Endothelial cell of umbilical vein (primary cell): ENCODE data around the gene LCE3D. TPM values are rescaled to one million over a fixed set of nuclear protein-coding genes. Genes with fewer than 3 reads are reported as not detected.

Experiments used
- BruUV-seq: library from RNA; stranded (reverse); fragments of 400-500 nt; replicated peaks from 2 replicates; lab custom pipeline; 2021; lab: Mats Ljungman, UMichigan
- CTCF ChIA-PET: fragments of 300-600, 350-600 bp; sonication (Branson Sonifier 250); formaldehyde crosslinking; loops from one replicate; lab custom pipeline; 2021; ENCODE audit warnings: antibody characterized with exemption, inconsistent platforms; lab: Charles Lee
- POLR2A ChIA-PET: fragments of 300-600, 350-600 bp; sonication (Branson Sonifier 250); formaldehyde crosslinking; loops from one replicate; lab custom pipeline; 2021; ENCODE audit warnings: antibody characterized with exemption, inconsistent platforms; lab: Charles Lee
- DNase-seq: peaks from one replicate; pipeline ENCODE4 v3.0.0-alpha.2; 2011; ENCODE audit warnings: low read depth, low spot score
- FAIRE-seq: peaks from 2 replicates; lab custom pipeline; 2011; peaks lifted over from hg19 to GRCh38; lab: Jason Lieb, UNC
- H2AFZ ChIP-seq: 2 replicates; pipeline ENCODE4 v1.6.0; 2012; ENCODE audit warnings: low read depth, low read length, control low read depth, inconsistent platforms
- H3K27ac ChIP-seq: 2 replicates; pipeline ENCODE4 v1.5.1; 2011; ENCODE audit warnings: low read depth, mild to moderate bottlenecking, control low read depth, low read length, moderate library complexity; ENCODE audit not compliant: insufficient read depth
- H3K27me3 ChIP-seq, 2 experiments: 2 replicates each; pipeline versions ENCODE4 v1.6.0 to v1.6.1; 2011; ENCODE audit warnings: low read length in 2 of 2, mixed read lengths in 1 of 2; ENCODE audit not compliant: control insufficient read depth in 2 of 2, insufficient read depth in 2 of 2
- H3K36me3 ChIP-seq, 2 experiments: 2 replicates in 1 of 2; 3 replicates in 1 of 2; pipeline ENCODE4 v1.5.1; 2011; ENCODE audit warnings: low read length in 2 of 2, mild to moderate bottlenecking in 1 of 2, moderate library complexity in 1 of 2; ENCODE audit not compliant: control insufficient read depth in 2 of 2, insufficient read depth in 2 of 2; ENCODE audit errors: extremely low read depth in 1 of 2
- H3K4me1 ChIP-seq: 3 replicates; pipeline ENCODE4 v1.5.1; 2011; ENCODE audit warnings: mild to moderate bottlenecking, low read length; ENCODE audit not compliant: control insufficient read depth, insufficient read depth; ENCODE audit errors: extremely low read depth
- H3K4me2 ChIP-seq: 2 replicates; pipeline ENCODE4 v1.6.1; 2011; ENCODE audit warnings: low read length, control low read depth, mixed read lengths; ENCODE audit not compliant: insufficient read depth
- H3K4me3 ChIP-seq, 3 experiments: fragments of 200-600 bp in 1 of 3; sonication (generic), shearing (Covaris generic) in 1 of 3; replicated peaks in 1 of 3; 2 replicates each; pipeline ENCODE4 v1.5.1; 2011 to 2016; ENCODE audit warnings: control low read depth in 3 of 3, low read length in 3 of 3, mild to moderate bottlenecking in 2 of 3, inconsistent platforms in 1 of 3, low read depth in 1 of 3, moderate library complexity in 1 of 3; ENCODE audit not compliant: insufficient read depth in 1 of 3
- H3K79me2 ChIP-seq: 2 replicates; pipeline ENCODE4 v1.6.0; 2012; ENCODE audit warnings: low read length, inconsistent platforms; ENCODE audit not compliant: control insufficient read depth, insufficient read depth
- H3K9ac ChIP-seq: replicated peaks from 2 replicates; pipeline ENCODE3; 2011; ENCODE audit warnings: low read length, control low read depth; ENCODE audit not compliant: insufficient read depth; ENCODE audit errors: extremely low read depth
- H3K9me1 ChIP-seq: replicated peaks from 3 replicates; pipeline ENCODE4 v1.6.0; 2011; ENCODE audit warnings: mild to moderate bottlenecking, low read length; ENCODE audit not compliant: control insufficient read depth, insufficient read depth; ENCODE audit errors: extremely low read depth
- H3K9me3 ChIP-seq: replicated peaks from 2 replicates; pipeline ENCODE4 v1.5.1; 2012; ENCODE audit warnings: low read length, inconsistent platforms; ENCODE audit not compliant: control insufficient read depth, insufficient read depth
- H4K20me1 ChIP-seq: replicated peaks from 2 replicates; pipeline ENCODE3; 2011; ENCODE audit warnings: mild to moderate bottlenecking, low read length; ENCODE audit not compliant: control insufficient read depth, insufficient read depth; ENCODE audit errors: extremely low read depth
- CTCF ChIP-seq, 2 donors: IDR thresholded peaks; 1 replicate in 1 of 2; 2 replicates in 1 of 2; pipeline ENCODE4 v1.5.1; 2011; ENCODE audit warnings: low read length in 2 of 2, mild to moderate bottlenecking in 2 of 2, moderate library complexity in 2 of 2, control low read depth in 1 of 2, inconsistent platforms in 1 of 2, low read depth in 1 of 2; ENCODE audit not compliant: insufficient read depth in 1 of 2; ENCODE audit errors: extremely low read depth in 1 of 2
- EZH2 ChIP-seq: IDR thresholded peaks from 2 replicates; pipeline ENCODE4 v1.6.1; 2012; ENCODE audit warnings: borderline replicate concordance, low read depth, mild to moderate bottlenecking, moderate library complexity, low read length, inconsistent platforms; ENCODE audit not compliant: severe bottlenecking
- FOS ChIP-seq: IDR thresholded peaks from 2 replicates; pipeline ENCODE4 v1.6.1; 2011; ENCODE audit warnings: mild to moderate bottlenecking, low read length, moderate library complexity, borderline replicate concordance; ENCODE audit not compliant: insufficient read depth
- GATA2 ChIP-seq: IDR thresholded peaks from 2 replicates; pipeline ENCODE4 v1.7.0; 2011; ENCODE audit warnings: low read depth, mild to moderate bottlenecking, moderate library complexity, mixed read lengths, low read length; ENCODE audit not compliant: insufficient read length, insufficient read depth
- JUN ChIP-seq: IDR thresholded peaks from 2 replicates; pipeline ENCODE4 v1.6.1; 2011; ENCODE audit warnings: borderline replicate concordance, low read depth; ENCODE audit not compliant: insufficient read length, insufficient read depth
- MAX ChIP-seq: IDR thresholded peaks from 2 replicates; pipeline ENCODE4 v1.6.1; 2011; ENCODE audit not compliant: insufficient read depth, insufficient read length
- MYC ChIP-seq: IDR thresholded peaks from one replicate; pipeline ENCODE4 v1.6.1; 2011; ENCODE audit warnings: mild to moderate bottlenecking, low read depth, low read length
- POLR2A ChIP-seq: IDR thresholded peaks from 2 replicates; pipeline ENCODE4 v1.6.1; 2012; ENCODE audit warnings: low read depth, mild to moderate bottlenecking, control low read depth, low read length
- POLR2AphosphoS5 ChIP-seq: IDR thresholded peaks from 2 replicates; pipeline ENCODE4 v1.6.1; 2012; ENCODE audit warnings: low read depth, mild to moderate bottlenecking, control low read depth, low read length, moderate library complexity; ENCODE audit not compliant: insufficient read depth
- dilution Hi-C: fragments of 300-500 bp; cut with MboI; formaldehyde crosslinking; loops from one replicate; pipeline ENCODE4 v1.15.0; 2019; ENCODE audit warnings: low sequenced_read_pairs; ENCODE audit not compliant: extremely low pct_ligation_motif_present
- intact Hi-C: fragments of 100-400 bp; cut with micrococcal nuclease; formaldehyde crosslinking; loops from one replicate; pipeline ENCODE4 v1.10.0; 2022
- polyA plus RNA-seq, 4 experiments: library from polyadenylated mRNA; depleted of rRNA in 3 of 4; stranded (reverse) in 3 of 4; unstranded in 1 of 4; fragments of >200 nt; gene quantifications; 2 replicates each; pipeline versions ENCODE4 v1.2.1 to v1.2.3, GENCODE V29; 2011 to 2012; ENCODE audit warnings: missing spikeins in 1 of 4
- total RNA-seq: library from RNA; stranded (reverse); gene quantifications from 2 replicates; pipeline ENCODE4 v1.2.3, GENCODE V29; 2021

The LCE3D gene
- total and polyA plus RNA-seq, 2 donors (not counting 3 experiments of a cell fraction or from before 2014, with no cell fraction given): not detected

GRCh38 chr1:152546704-152547103 lies 33.6 kb downstream of the LCE3D start:
- no peak overlapping the region for H3K9ac ChIP-seq
- no peaks in the 10 kb centered on the region for H3K79me2 ChIP-seq
- BruUV-seq: no TSS peak
- H3K36me3 ChIP-seq: no peaks in the 10 kb centered on the region
- POLR2A ChIA-PET: no interaction called here
- no peak for FAIRE-seq
- no peak overlapping the region for H3K4me3 ChIP-seq
- CTCF ChIA-PET: no interaction called here
- H4K20me1 ChIP-seq: no peaks in the 10 kb centered on the region
- no peaks in the 10 kb centered on the region for H3K4me1 ChIP-seq
- H3K27me3 ChIP-seq: no peaks in the 10 kb centered on the region
- dilution Hi-C loops (no loop called here), intact Hi-C loops (no loop called here)
- no peak overlapping the region for H2AFZ ChIP-seq
- TF ChIP-seq JUN: no peak
- TF ChIP-seq POLR2AphosphoS5: no peak
- TF ChIP-seq MYC: no peak
- no peak for TF ChIP-seq FOS
- TF ChIP-seq GATA2: no peak
- TF ChIP-seq CTCF (IDR thresholded peaks at IDR 0.05; ENCODE audit: extremely low read depth in 1 of 2, insufficient read depth in 1 of 2, low read depth in 1 of 2, low read length in 2 of 2): no peak
- TF ChIP-seq POLR2A: no peak
- no peak for TF ChIP-seq MAX
- TF ChIP-seq EZH2: no peak
- no peak overlapping the region for H3K27ac ChIP-seq
- H3K4me2 ChIP-seq: no peak overlapping the region
- H3K9me3 ChIP-seq: no peaks in the 10 kb centered on the region
- no peak for DNase-seq
- H3K9me1 ChIP-seq: no peaks in the 10 kb centered on the region
